ENCODE results near the gene ZNF446.

DNA sequence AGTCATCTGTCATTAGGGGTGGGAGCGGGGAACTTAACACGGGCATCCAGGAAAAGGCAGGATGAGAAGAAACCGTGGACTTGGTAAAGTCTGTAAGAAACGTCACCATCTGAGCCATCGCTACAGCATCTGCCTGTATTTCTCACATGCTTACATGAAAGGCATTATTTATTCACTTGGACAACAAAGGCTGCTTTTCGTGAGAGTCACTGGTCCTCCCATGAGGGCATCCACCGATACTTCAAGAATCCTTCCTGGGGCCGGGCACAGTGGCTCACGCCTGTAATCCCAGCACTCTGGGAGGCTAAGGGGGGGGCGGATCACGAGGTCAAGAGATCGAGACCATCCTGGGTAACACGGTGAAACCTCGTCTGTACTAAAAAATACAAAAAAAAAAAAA lies 16.1 kb downstream of the ZNF446 start:
- no peak for TF ChIP-seq ZNF384 (IDR thresholded peaks at IDR 0.05)
- no peak for TF ChIP-seq BHLHE40 (IDR thresholded peaks at IDR 0.05; ENCODE audit: borderline replicate concordance)
- no peak for TF ChIP-seq SP1 (IDR thresholded peaks at IDR 0.05)
- TF ChIP-seq HDGF (IDR thresholded peaks at IDR 0.05; ENCODE audit: borderline replicate concordance) = no peak
- TF ChIP-seq FOXA1 (IDR thresholded peaks at IDR 0.05) = no peak
- TF ChIP-seq FOXM1 (IDR thresholded peaks at IDR 0.05; ENCODE audit: borderline replicate concordance) = no peak
- TF ChIP-seq SUZ12 (IDR thresholded peaks at IDR 0.05) = no peak
- TF ChIP-seq ARNT (IDR thresholded peaks at IDR 0.05) = no peak
- TF ChIP-seq FOXK2 (IDR thresholded peaks at IDR 0.05) = no peak
- no peak for TF ChIP-seq NFRKB (IDR thresholded peaks at IDR 0.05)
- TF ChIP-seq L3MBTL2 (conservative IDR thresholded peaks at IDR 0.05) = no peak
- TF ChIP-seq, protein P1, sequence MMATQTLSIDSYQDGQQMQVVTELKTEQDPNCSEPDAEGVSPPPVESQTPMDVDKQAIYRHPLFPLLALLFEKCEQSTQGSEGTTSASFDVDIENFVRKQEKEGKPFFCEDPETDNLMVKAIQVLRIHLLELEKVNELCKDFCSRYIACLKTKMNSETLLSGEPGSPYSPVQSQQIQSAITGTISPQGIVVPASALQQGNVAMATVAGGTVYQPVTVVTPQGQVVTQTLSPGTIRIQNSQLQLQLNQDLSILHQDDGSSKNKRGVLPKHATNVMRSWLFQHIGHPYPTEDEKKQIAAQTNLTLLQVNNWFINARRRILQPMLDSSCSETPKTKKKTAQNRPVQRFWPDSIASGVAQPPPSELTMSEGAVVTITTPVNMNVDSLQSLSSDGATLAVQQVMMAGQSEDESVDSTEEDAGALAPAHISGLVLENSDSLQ (IDR thresholded peaks at IDR 0.05) = no peak
- no peak for TF ChIP-seq LEF1 (IDR thresholded peaks at IDR 0.05; ENCODE audit: borderline replicate concordance)
- no peak for TF ChIP-seq TARDBP (IDR thresholded peaks at IDR 0.05)

Measured in HEK293T (cell line).